Ishikawa (cell line): Measurements from ENCODE around the gene RAPGEF2.

ENCODE experiments used
- CEBPB ChIP-seq: IDR thresholded peaks from 2 replicates; pipeline ENCODE4 v1.6.1; 2012
- CREB1 ChIP-seq: IDR thresholded peaks from 2 replicates; pipeline ENCODE4 v1.6.1; 2012; ENCODE audit warnings: low read depth
- EGR1 ChIP-seq: IDR thresholded peaks from 2 replicates; pipeline ENCODE4 v1.6.1; 2012
- EP300 ChIP-seq: IDR thresholded peaks from 2 replicates; pipeline ENCODE4 v1.6.1; 2012; ENCODE audit warnings: borderline replicate concordance
- FOXM1 ChIP-seq: IDR thresholded peaks from 2 replicates; pipeline ENCODE4 v1.6.1; 2012; ENCODE audit warnings: low read depth, borderline replicate concordance
- MAX ChIP-seq: IDR thresholded peaks from 2 replicates; pipeline ENCODE4 v1.6.1; 2012
- NFIC ChIP-seq: IDR thresholded peaks from 2 replicates; pipeline ENCODE4 v1.6.1; 2012
- RAD21 ChIP-seq: IDR thresholded peaks from 2 replicates; pipeline ENCODE4 v1.6.1; 2012; ENCODE audit warnings: low read depth
- REST ChIP-seq: IDR thresholded peaks from 2 replicates; pipeline ENCODE4 v1.6.1; 2012; ENCODE audit warnings: low read depth, mild to moderate bottlenecking
- TAF1 ChIP-seq: IDR thresholded peaks from 2 replicates; pipeline ENCODE4 v1.6.1; 2012; ENCODE audit warnings: low read depth, mild to moderate bottlenecking
- TCF12 ChIP-seq: IDR thresholded peaks from 2 replicates; pipeline ENCODE4 v1.6.1; 2012; ENCODE audit warnings: low read depth
- TEAD4 ChIP-seq: IDR thresholded peaks from 2 replicates; pipeline ENCODE4 v1.6.1; 2012
- USF1 ChIP-seq: IDR thresholded peaks from 2 replicates; pipeline ENCODE4 v1.6.1; 2012
- YY1 ChIP-seq: IDR thresholded peaks from 2 replicates; pipeline ENCODE4 v1.6.1; 2012; ENCODE audit warnings: low read depth
- ZBTB7A ChIP-seq: IDR thresholded peaks from 2 replicates; pipeline ENCODE4 v1.6.1; 2012; ENCODE audit warnings: low read depth

The RAPGEF2 gene

DNA sequence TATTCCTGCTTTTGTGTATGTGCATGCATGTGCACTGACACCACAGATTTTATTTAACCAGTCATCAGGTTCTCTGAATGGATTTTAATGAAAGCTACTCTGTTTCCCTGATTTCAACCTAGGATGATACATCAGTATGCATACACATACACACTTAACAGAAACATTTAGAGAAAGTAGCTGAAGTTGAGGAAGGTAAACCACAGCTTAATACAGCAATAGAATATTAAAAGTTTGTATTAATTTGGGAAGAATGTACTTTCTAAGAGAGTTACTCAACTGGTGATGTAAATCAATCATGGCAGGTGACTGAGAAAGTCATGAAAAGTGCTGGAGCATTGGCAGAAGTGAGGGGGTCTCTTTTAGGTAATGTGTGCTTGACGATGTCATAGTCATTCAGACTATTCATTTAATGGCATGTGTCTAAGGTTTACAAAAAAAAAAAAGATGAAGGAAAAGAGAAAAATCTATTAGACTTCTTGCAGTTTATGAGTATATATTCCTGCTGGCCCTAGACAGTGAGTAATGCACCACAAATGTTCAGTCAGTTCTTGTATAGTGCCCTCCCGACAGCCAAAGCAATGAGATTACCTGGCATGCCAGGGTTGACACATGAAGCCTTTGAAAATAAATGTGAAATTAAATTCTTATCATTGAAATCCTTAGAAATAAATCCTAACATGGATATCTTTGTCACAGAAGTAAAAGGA lies 187.6 kb downstream of the RAPGEF2 start:
- TF ChIP-seq ZBTB7A (no peak), EP300 (no peak)

- no peak for TF ChIP-seq USF1
- TF ChIP-seq CEBPB, result peak; percentile 25; the same call in 1 of the 2 replicates
Measured at GRCh38 chr4:159291176-159291575, 188.3 kb downstream of the RAPGEF2 start.

- peak; percentile 6; the same call in 1 of the 2 replicates for TF ChIP-seq RAD21
- TF ChIP-seq TEAD4, result no peak
Measured at GRCh38 chr4:159292137-159292896, 189.4 kb downstream of the RAPGEF2 start.

GRCh38 chr4:159293811-159294515 lies 191.1 kb downstream of the RAPGEF2 start:
- TF ChIP-seq CEBPB (no peak), USF1 (no peak), TAF1 (no peak), EP300 (no peak), EGR1 (no peak), ZBTB7A (no peak), MAX (no peak), NFIC (no peak), REST (no peak), TCF12 (no peak), TEAD4 (no peak), RAD21 (no peak), FOXM1 (no peak)

DNA sequence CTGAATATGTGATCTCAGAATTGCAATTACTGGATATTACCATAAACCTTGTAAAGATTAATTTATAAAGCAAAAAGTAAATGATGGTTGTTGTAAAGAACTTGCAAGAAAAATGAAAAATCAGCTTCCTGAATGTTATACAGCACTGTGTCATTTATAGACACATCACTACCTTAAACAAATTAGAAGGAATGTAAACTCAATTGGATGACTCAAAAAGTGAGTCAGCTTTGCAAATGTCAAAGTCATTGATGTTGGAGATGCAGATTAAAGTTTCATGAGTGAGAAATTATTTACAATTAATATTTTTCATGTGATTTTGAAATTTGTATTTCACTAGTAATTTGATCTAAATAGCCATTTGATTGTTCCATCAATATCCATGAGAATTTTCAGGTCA lies 193.2 kb downstream of the RAPGEF2 start:
- no peak for TF ChIP-seq CEBPB
- no peak for TF ChIP-seq FOXM1
- TF ChIP-seq TCF12, result no peak
- no peak for TF ChIP-seq RAD21
- no peak for TF ChIP-seq TEAD4

GRCh38 chr4:159297091-159297490 lies 194.2 kb downstream of the RAPGEF2 start:
- TF ChIP-seq CREB1, result no peak
- TF ChIP-seq MAX, result no peak
- no peak for TF ChIP-seq CEBPB

DNA sequence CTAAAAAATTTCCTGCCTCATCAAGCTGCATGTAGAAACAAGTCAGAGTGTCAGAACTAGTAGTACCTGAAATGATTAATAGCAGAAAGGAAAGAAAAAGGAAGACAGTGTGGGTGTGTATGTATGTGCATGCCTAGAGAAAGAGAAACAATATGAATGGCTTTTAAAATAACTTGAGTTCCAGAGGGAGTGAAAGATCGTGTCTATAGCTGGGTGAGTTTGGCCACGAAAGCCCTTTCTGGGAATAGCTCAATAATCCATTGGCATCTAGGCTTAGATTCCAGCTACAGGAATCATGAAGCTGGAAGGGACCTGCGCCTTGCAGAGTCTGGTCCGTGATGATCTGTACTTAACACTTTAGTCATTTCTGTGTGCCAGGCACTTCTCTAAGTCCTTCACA lies 195.6 kb downstream of the RAPGEF2 start:
- TF ChIP-seq TAF1, result no peak
- peak; percentile 51 for TF ChIP-seq TEAD4
- TF ChIP-seq TCF12, result no peak
- no peak for TF ChIP-seq MAX

- TF ChIP-seq EGR1 (no peak), MAX (no peak), RAD21 (no peak), REST (no peak), CEBPB (no peak), TCF12 (no peak), CREB1 (no peak), ZBTB7A (no peak), FOXM1 (no peak), TAF1 (no peak), NFIC (no peak), YY1 (no peak)
Measured at GRCh38 chr4:159303435-159303834, 200.6 kb downstream of the RAPGEF2 start.
